GM13976 (cell line): ENCODE measurements around the gene MRPL33.

Source experiments
- DNase-seq: peaks from one replicate; pipeline ENCODE4 v3.0.0; 2012; ENCODE audit warnings: low spot score
- CTCF ChIP-seq: IDR thresholded peaks from 2 replicates; pipeline ENCODE4 v1.5.1; 2012; ENCODE audit warnings: borderline replicate concordance, mild to moderate bottlenecking; ENCODE audit not compliant: insufficient read depth; ENCODE audit errors: extremely low read depth, missing control alignments, control extremely low read depth
- in situ Hi-C: fragments of 300-500 bp; cut with MboI; formaldehyde crosslinking; loops from one replicate; pipeline ENCODE4 v1.12.0; 2022; ENCODE audit warnings: low sequenced_read_pairs, mixed read lengths, inconsistent platforms; ENCODE audit not compliant: unreplicated experiment

The MRPL33 gene

DNA sequence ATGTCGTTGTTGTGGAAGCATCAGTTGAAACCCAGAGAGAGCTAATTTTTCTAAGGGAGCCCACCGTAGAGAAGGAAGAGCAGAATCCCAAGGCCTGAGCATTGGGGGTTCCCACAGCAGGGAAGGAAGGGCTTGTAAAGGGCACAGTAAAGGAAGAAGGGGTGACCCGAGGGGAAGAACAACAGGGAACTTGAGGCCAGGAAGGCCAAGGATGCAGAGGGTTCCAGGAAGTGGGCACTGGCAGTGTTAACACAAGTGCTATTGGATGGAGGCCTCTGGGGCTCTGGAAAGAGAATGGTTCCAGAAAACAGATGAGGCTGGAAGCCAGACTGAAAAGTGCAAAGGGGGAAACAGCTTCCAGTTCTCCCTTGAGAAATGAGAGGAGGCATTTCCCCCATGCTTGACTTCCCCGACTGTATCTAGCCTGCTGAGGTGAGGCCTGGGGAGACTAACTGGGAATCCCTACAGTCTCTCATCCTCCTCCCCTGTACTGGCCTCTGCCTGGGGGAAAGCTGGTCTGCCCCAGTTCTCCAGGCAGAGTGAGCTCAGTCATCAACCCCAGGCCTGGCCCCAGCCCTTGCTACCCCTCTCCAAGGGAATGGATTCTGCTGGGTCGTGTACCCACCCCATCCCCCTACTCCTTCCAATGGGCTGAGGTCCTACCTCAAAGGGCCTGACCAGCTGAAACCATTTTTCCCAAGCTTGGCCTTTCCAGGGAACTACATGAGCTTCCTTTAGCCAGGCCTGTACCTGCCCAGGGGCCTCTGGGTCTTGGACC, 43.2 kb upstream of the MRPL33 start:
- in situ Hi-C loops = no loop called here
- no peak for TF ChIP-seq CTCF
- DNase-seq = no peak

- DNase-seq = no peak
- TF ChIP-seq CTCF = no peak
- in situ Hi-C loops = no loop called here
Observed at GRCh38 chr2:27729198-27729597, 42.3 kb upstream of the MRPL33 start.

DNA sequence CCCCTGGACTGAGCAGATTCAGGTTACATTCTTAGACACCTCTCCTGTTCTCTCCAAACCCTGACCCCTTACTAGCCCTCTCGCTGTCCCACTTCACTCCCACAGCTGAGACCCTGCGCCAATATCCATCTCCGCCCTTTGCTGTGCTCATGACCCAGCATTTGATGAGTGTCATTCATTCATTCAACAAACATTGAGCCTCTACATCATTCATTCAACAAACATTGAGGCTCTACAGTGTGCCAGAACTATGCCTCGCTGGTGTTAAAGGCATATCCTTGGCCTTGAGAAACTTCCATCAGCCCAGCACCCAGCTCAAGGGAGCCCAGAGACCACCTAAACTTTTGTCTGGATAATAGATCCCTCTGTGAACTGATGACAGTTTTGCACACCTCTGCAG, 41.9 kb upstream of the MRPL33 start:
- in situ Hi-C loops = no loop called here
- no peak for TF ChIP-seq CTCF

GRCh38 chr2:27730261-27730662, 41.3 kb upstream of the MRPL33 start:
- TF ChIP-seq CTCF = no peak
- in situ Hi-C loops = no loop called here
- DNase-seq = no peak

More for the DNA sequence above, 41.9 kb upstream of the MRPL33 start:
- DNase-seq = no peak

DNA sequence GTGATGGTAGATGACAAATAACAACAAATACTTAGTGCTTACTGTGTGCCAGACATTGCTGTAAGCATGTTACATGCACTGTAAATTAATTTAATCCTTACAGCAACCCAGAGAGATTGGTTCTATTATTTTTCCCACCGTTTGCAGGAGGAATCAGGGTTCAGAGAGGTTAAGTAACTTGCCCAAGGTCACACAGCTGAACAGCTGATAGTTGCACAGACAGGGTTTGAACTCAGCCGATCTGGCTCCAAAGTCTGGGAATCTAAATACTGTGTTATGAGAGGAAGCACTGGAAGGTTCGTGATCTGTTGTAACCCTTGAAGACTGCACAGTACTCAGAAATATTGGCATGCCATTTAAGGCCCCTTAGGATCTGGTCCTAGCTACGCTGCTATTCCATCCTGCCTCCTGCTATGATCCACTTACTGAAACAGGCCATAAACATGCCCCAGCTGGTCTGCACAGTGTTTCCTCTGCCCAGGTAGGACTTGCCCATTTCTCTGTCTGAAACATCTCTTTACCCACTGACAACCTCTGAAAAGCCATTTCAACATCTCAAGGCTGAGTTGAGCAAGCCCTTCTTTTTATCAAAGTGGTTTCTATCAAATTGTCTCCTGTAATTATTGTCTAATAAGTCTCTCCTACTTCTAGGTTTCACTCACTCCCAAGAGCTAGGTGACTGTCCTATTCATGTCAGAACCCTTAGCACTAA, 40.4 kb upstream of the MRPL33 start:
- no peak for TF ChIP-seq CTCF
- DNase-seq = no peak
- in situ Hi-C loops = no loop called here

GRCh38 chr2:27734305-27734704, 37.2 kb upstream of the MRPL33 start:
- DNase-seq = no peak
- in situ Hi-C loops = no loop called here
- TF ChIP-seq CTCF = no peak
